Endothelial cell of umbilical vein (primary cell): ENCODE measurements around the gene PAX5. TPM values are rescaled to one million over a fixed set of nuclear protein-coding genes. Genes with fewer than 3 reads are reported as not detected.

Source experiments
- BruUV-seq: library from RNA; stranded (reverse); fragments of 400-500 nt; replicated peaks from 2 replicates; lab custom pipeline; 2021; lab: Mats Ljungman, UMichigan
- CTCF ChIA-PET: fragments of 300-600, 350-600 bp; sonication (Branson Sonifier 250); formaldehyde crosslinking; loops from one replicate; lab custom pipeline; 2021; ENCODE audit warnings: antibody characterized with exemption, inconsistent platforms; lab: Charles Lee
- POLR2A ChIA-PET: fragments of 300-600, 350-600 bp; sonication (Branson Sonifier 250); formaldehyde crosslinking; loops from one replicate; lab custom pipeline; 2021; ENCODE audit warnings: antibody characterized with exemption, inconsistent platforms; lab: Charles Lee
- DNase-seq: peaks from one replicate; pipeline ENCODE4 v3.0.0-alpha.2; 2011; ENCODE audit warnings: low read depth, low spot score
- FAIRE-seq: peaks from 2 replicates; lab custom pipeline; 2011; peaks lifted over from hg19 to GRCh38; lab: Jason Lieb, UNC
- H2AFZ ChIP-seq: 2 replicates; pipeline ENCODE4 v1.6.0; 2012; ENCODE audit warnings: low read depth, low read length, control low read depth, inconsistent platforms
- H3K27ac ChIP-seq: 2 replicates; pipeline ENCODE4 v1.5.1; 2011; ENCODE audit warnings: low read depth, mild to moderate bottlenecking, control low read depth, low read length, moderate library complexity; ENCODE audit not compliant: insufficient read depth
- H3K27me3 ChIP-seq, 2 experiments: 2 replicates each; pipeline versions ENCODE4 v1.6.0 to v1.6.1; 2011; ENCODE audit warnings: low read length in 2 of 2, mixed read lengths in 1 of 2; ENCODE audit not compliant: control insufficient read depth in 2 of 2, insufficient read depth in 2 of 2
- H3K36me3 ChIP-seq, 2 experiments: 2 replicates in 1 of 2; 3 replicates in 1 of 2; pipeline ENCODE4 v1.5.1; 2011; ENCODE audit warnings: low read length in 2 of 2, mild to moderate bottlenecking in 1 of 2, moderate library complexity in 1 of 2; ENCODE audit not compliant: control insufficient read depth in 2 of 2, insufficient read depth in 2 of 2; ENCODE audit errors: extremely low read depth in 1 of 2
- H3K4me1 ChIP-seq: 3 replicates; pipeline ENCODE4 v1.5.1; 2011; ENCODE audit warnings: mild to moderate bottlenecking, low read length; ENCODE audit not compliant: control insufficient read depth, insufficient read depth; ENCODE audit errors: extremely low read depth
- H3K4me2 ChIP-seq: 2 replicates; pipeline ENCODE4 v1.6.1; 2011; ENCODE audit warnings: low read length, control low read depth, mixed read lengths; ENCODE audit not compliant: insufficient read depth
- H3K4me3 ChIP-seq, 3 experiments: fragments of 200-600 bp in 1 of 3; sonication (generic), shearing (Covaris generic) in 1 of 3; replicated peaks in 1 of 3; 2 replicates each; pipeline ENCODE4 v1.5.1; 2011 to 2016; ENCODE audit warnings: control low read depth in 3 of 3, low read length in 3 of 3, mild to moderate bottlenecking in 2 of 3, inconsistent platforms in 1 of 3, low read depth in 1 of 3, moderate library complexity in 1 of 3; ENCODE audit not compliant: insufficient read depth in 1 of 3
- H3K79me2 ChIP-seq: 2 replicates; pipeline ENCODE4 v1.6.0; 2012; ENCODE audit warnings: low read length, inconsistent platforms; ENCODE audit not compliant: control insufficient read depth, insufficient read depth
- H3K9ac ChIP-seq: replicated peaks from 2 replicates; pipeline ENCODE3; 2011; ENCODE audit warnings: low read length, control low read depth; ENCODE audit not compliant: insufficient read depth; ENCODE audit errors: extremely low read depth
- H3K9me1 ChIP-seq: replicated peaks from 3 replicates; pipeline ENCODE4 v1.6.0; 2011; ENCODE audit warnings: mild to moderate bottlenecking, low read length; ENCODE audit not compliant: control insufficient read depth, insufficient read depth; ENCODE audit errors: extremely low read depth
- H3K9me3 ChIP-seq: replicated peaks from 2 replicates; pipeline ENCODE4 v1.5.1; 2012; ENCODE audit warnings: low read length, inconsistent platforms; ENCODE audit not compliant: control insufficient read depth, insufficient read depth
- H4K20me1 ChIP-seq: replicated peaks from 2 replicates; pipeline ENCODE3; 2011; ENCODE audit warnings: mild to moderate bottlenecking, low read length; ENCODE audit not compliant: control insufficient read depth, insufficient read depth; ENCODE audit errors: extremely low read depth
- FOS ChIP-seq: IDR thresholded peaks from 2 replicates; pipeline ENCODE4 v1.6.1; 2011; ENCODE audit warnings: mild to moderate bottlenecking, low read length, moderate library complexity, borderline replicate concordance; ENCODE audit not compliant: insufficient read depth
- JUN ChIP-seq: IDR thresholded peaks from 2 replicates; pipeline ENCODE4 v1.6.1; 2011; ENCODE audit warnings: borderline replicate concordance, low read depth; ENCODE audit not compliant: insufficient read length, insufficient read depth
- MYC ChIP-seq: IDR thresholded peaks from one replicate; pipeline ENCODE4 v1.6.1; 2011; ENCODE audit warnings: mild to moderate bottlenecking, low read depth, low read length
- POLR2A ChIP-seq: IDR thresholded peaks from 2 replicates; pipeline ENCODE4 v1.6.1; 2012; ENCODE audit warnings: low read depth, mild to moderate bottlenecking, control low read depth, low read length
- POLR2AphosphoS5 ChIP-seq: IDR thresholded peaks from 2 replicates; pipeline ENCODE4 v1.6.1; 2012; ENCODE audit warnings: low read depth, mild to moderate bottlenecking, control low read depth, low read length, moderate library complexity; ENCODE audit not compliant: insufficient read depth
- dilution Hi-C: fragments of 300-500 bp; cut with MboI; formaldehyde crosslinking; loops from one replicate; pipeline ENCODE4 v1.15.0; 2019; ENCODE audit warnings: low sequenced_read_pairs; ENCODE audit not compliant: extremely low pct_ligation_motif_present
- intact Hi-C: fragments of 100-400 bp; cut with micrococcal nuclease; formaldehyde crosslinking; loops from one replicate; pipeline ENCODE4 v1.10.0; 2022
- polyA plus RNA-seq, 4 experiments: library from polyadenylated mRNA; depleted of rRNA in 3 of 4; stranded (reverse) in 3 of 4; unstranded in 1 of 4; fragments of >200 nt; gene quantifications; 2 replicates each; pipeline versions ENCODE4 v1.2.1 to v1.2.3, GENCODE V29; 2011 to 2012; ENCODE audit warnings: missing spikeins in 1 of 4
- total RNA-seq: library from RNA; stranded (reverse); gene quantifications from 2 replicates; pipeline ENCODE4 v1.2.3, GENCODE V29; 2021
- TF ChIP-seq, protein P1 (sequence below): IDR thresholded peaks from 2 replicates; pipeline ENCODE4 v1.6.1; 2011; ENCODE audit not compliant: insufficient read depth, insufficient read length
- TF ChIP-seq, protein P2 (sequence below), 2 donors: IDR thresholded peaks; 1 replicate in 1 of 2; 2 replicates in 1 of 2; pipeline ENCODE4 v1.5.1; 2011; ENCODE audit warnings: low read length in 2 of 2, mild to moderate bottlenecking in 2 of 2, moderate library complexity in 2 of 2, control low read depth in 1 of 2, inconsistent platforms in 1 of 2, low read depth in 1 of 2; ENCODE audit not compliant: insufficient read depth in 1 of 2; ENCODE audit errors: extremely low read depth in 1 of 2

The PAX5 gene
- total and polyA plus RNA-seq, 2 donors (not counting 3 experiments of a cell fraction or from before 2014, with no cell fraction given) = not detected

DNA sequence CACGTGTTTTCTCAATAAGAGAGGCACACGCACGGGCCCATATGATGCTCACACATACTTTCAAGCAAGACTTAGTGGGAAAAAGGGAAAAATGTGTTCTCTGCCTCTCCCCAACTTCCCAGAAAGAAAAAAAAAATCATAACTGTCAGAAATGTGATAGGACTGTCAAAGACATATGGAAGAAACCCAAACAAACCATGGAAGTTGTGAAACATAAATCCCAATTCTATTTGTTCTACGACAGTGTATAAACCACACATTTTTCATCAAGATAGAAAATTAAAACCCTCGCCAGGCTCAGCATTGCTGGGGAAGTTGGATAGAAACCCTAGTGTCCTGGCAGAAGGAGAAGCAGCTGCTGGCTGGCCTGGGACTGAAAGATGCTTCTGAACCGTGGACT, 211.9 kb downstream of the PAX5 start:
- H3K4me2 ChIP-seq = no peak overlapping the region
- ChIA-PET POLR2A (no interaction called here), CTCF (no interaction called here)
- H3K79me2 ChIP-seq = no peaks in the 10 kb centered on the region
- no peak overlapping the region for H3K9ac ChIP-seq
- no peaks in the 10 kb centered on the region for H3K9me1 ChIP-seq
- DNase-seq (no peak), FAIRE-seq (no peak)
- H3K27ac ChIP-seq = no peak overlapping the region
- peaks cover 42 to 46% of the 10 kb centered on the region in 2 experiments for H3K27me3 ChIP-seq
- no peaks in the 10 kb centered on the region for H3K4me1 ChIP-seq
- no peak overlapping the region for H2AFZ ChIP-seq
- intact Hi-C loops = no loop called here
- dilution Hi-C loops = no loop called here
- no peak overlapping the region for H3K4me3 ChIP-seq
- H4K20me1 ChIP-seq = no peaks in the 10 kb centered on the region
- BruUV-seq = no TSS peak
- no peaks in the 10 kb centered on the region for H3K9me3 ChIP-seq
- TF ChIP-seq JUN (no peak), FOS (no peak), MYC (no peak), POLR2A (no peak), POLR2AphosphoS5 (no peak)
- TF ChIP-seq, protein P1, sequence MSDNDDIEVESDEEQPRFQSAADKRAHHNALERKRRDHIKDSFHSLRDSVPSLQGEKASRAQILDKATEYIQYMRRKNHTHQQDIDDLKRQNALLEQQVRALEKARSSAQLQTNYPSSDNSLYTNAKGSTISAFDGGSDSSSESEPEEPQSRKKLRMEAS = no peak
- TF ChIP-seq, protein P2, sequence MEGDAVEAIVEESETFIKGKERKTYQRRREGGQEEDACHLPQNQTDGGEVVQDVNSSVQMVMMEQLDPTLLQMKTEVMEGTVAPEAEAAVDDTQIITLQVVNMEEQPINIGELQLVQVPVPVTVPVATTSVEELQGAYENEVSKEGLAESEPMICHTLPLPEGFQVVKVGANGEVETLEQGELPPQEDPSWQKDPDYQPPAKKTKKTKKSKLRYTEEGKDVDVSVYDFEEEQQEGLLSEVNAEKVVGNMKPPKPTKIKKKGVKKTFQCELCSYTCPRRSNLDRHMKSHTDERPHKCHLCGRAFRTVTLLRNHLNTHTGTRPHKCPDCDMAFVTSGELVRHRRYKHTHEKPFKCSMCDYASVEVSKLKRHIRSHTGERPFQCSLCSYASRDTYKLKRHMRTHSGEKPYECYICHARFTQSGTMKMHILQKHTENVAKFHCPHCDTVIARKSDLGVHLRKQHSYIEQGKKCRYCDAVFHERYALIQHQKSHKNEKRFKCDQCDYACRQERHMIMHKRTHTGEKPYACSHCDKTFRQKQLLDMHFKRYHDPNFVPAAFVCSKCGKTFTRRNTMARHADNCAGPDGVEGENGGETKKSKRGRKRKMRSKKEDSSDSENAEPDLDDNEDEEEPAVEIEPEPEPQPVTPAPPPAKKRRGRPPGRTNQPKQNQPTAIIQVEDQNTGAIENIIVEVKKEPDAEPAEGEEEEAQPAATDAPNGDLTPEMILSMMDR (IDR thresholded peaks at IDR 0.05; ENCODE audit: extremely low read depth in 1 of 2, insufficient read depth in 1 of 2, low read depth in 1 of 2, low read length in 2 of 2) = no peak
- H3K36me3 ChIP-seq = no peaks in the 10 kb centered on the region
